NCI-H1436 (cell line): ENCODE results near the gene GNL3.
"Not testable (repeated sequence)": the region's sequence is repeated elsewhere in the genome, so short reads cannot be mapped to it uniquely, and the experiment has no call there.

Experiments
- DNase-seq: peaks from one replicate; lab custom pipeline; 2025; lab: John Stamatoyannopoulos, UW

GNL3 gene, protein sequence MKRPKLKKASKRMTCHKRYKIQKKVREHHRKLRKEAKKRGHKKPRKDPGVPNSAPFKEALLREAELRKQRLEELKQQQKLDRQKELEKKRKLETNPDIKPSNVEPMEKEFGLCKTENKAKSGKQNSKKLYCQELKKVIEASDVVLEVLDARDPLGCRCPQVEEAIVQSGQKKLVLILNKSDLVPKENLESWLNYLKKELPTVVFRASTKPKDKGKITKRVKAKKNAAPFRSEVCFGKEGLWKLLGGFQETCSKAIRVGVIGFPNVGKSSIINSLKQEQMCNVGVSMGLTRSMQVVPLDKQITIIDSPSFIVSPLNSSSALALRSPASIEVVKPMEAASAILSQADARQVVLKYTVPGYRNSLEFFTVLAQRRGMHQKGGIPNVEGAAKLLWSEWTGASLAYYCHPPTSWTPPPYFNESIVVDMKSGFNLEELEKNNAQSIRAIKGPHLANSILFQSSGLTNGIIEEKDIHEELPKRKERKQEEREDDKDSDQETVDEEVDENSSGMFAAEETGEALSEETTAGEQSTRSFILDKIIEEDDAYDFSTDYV

GRCh38 chr3:52685709-52686691, at the start of gene GNL3, which contains the start of gene PBRM1:
Gene GNL3 (plus strand): TSS chr3:52686032. CDS start chr3:52686093, 61 bp downstream.
Gene PBRM1 (minus strand): TSS chr3:52685913.
- peak; percentile 77 for DNase-seq

- DNase-seq: peak; percentile 58
These were observed 49.2 kb upstream of the GNL3 start for GRCh38 chr3:52636673-52637072.

- DNase-seq: no peak
These were observed 40.3 kb upstream of the GNL3 start for GRCh38 chr3:52645549-52645948.

- no peak for DNase-seq
These were observed 36.2 kb upstream of the GNL3 start for GRCh38 chr3:52649461-52650210.

GRCh38 chr3:52650439-52650838, 35.4 kb upstream of the GNL3 start:
- no peak for DNase-seq

- DNase-seq: no peak
These were observed 34.2 kb upstream of the GNL3 start for GRCh38 chr3:52651592-52651991.

GRCh38 chr3:52655895-52656294, 29.9 kb upstream of the GNL3 start:
- no peak for DNase-seq

- no peak for DNase-seq
These were observed 25.8 kb upstream of the GNL3 start for GRCh38 chr3:52660046-52660445.

DNA sequence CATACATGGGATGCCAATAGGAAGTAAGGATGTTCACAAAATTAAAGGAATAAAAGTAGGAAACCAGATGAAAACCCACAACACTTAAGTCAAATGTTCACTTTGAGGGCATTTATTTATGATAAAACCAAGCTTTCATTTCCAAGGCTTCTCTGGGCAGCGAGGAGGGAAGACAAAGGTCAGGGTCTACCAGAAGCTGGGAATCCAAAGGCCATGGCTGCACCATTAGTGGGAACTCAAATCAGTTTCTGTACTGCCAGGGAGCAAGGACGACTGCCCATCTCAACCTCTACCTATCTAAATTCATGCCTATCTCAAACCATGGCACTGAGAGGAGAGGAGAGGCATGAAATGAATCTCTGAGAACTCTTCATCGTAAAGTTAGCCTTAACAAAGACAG, 22.7 kb upstream of the GNL3 start:
- DNase-seq: no peak

DNA sequence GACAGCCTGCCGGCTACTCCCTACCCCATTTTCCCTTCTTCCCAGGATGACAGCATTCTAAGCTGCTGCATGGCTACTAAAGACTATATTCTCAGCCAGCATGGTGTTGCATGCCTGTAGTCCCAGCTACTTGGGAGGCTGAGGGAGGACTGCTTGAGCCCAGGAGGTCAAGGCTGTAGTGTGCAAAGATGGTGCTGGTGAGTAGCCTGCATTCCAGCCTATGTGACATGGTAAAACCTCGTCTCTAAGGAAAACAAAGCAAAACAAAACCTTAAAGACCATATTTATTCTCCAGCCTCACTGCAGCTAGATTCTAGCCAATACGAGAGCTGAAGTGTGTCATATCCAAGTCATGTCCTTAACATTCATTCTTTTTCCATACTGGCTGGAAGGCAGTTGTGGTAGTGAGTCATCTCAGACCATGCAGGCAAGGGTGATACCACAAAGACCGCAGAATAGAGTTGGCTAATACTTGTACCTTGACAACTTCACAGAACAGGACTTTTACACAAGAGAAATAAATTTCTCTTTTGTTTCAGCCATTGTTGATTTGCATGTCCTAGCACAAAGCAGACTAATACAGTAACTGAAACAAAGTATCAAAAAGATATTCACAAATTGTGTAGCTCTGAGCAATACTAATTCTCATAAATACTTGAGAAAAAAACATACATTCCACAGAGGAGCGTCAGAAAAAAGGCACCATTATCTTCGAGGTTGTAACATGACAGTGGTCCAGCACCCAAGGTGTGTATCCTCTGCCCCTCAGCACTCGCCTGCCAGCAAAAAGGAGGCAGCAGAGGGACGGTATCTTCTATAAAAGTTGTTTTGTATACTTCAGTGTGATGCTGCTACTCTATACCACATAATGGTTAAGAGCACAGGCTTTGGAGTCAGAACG, 15.0 kb upstream of the GNL3 start:
- no peak for DNase-seq

DNA sequence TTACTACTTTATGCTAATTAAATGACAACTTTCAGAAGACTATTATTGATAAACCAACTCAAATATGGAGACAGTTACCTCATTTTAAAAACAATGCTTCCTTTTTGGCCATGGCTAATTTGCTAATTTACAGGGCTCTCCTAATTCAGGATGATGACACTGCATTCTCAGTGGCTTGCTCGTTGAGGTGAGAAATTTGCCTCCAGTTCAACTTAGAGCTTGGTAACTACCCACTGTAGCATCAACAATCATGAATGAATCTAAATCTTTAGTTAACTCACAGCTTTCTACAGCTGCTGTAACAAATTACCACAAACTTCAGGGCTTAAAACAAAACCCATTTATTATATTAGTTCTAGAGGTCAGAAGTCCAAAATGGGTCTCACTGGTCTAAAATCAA, 14.2 kb upstream of the GNL3 start:
- DNase-seq: no peak

DNA sequence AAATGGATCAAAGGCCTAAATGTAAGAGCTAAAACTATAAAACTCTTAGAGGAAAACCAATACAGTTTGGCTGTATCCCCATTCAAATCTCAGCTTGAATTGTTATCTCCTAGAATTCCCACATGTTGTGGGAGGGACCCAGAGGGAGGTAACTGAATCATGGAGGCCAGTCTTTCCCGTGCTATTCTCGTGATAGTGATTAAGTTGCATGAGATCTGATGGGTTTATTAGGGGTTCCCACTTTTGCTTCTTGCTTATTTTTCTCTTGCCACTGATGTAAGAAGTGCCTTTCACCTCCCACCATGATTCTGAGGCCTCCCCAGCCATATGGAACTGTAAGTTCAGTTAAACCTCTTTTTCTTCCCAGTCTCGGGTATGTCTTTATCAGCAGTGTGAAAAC, 9.6 kb upstream of the GNL3 start:
- DNase-seq: not testable (repeated sequence)

GRCh38 chr3:52678265-52679198, 7.3 kb upstream of the GNL3 start:
- DNase-seq: no peak

GRCh38 chr3:52679199-52679538, 6.7 kb upstream of the GNL3 start:
- DNase-seq: no peak

- DNase-seq: no peak
These were observed 6.0 kb upstream of the GNL3 start for GRCh38 chr3:52679811-52680210.

DNA sequence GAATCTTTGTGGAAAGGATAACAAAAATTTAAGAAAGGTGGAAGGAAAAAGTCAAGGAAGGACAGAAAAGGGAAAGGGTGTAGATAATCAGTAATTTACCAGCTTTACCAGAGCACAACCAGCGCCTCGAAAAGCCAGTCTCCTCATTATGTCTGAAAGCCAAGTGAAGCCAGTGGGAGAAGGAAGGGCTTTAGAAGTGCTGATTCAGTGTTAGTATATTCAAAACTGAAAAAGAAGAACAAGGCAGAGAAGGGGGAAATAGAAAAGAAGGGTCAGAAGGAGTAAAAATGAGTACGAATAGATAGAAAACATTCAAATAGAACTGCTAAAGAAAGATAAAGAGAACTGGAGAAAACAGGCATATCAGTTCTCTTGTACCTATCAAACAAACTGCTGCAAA, 4.2 kb upstream of the GNL3 start:
- DNase-seq: no peak

- DNase-seq: no peak
These were observed 3.8 kb upstream of the GNL3 start for GRCh38 chr3:52682016-52682415.

DNA sequence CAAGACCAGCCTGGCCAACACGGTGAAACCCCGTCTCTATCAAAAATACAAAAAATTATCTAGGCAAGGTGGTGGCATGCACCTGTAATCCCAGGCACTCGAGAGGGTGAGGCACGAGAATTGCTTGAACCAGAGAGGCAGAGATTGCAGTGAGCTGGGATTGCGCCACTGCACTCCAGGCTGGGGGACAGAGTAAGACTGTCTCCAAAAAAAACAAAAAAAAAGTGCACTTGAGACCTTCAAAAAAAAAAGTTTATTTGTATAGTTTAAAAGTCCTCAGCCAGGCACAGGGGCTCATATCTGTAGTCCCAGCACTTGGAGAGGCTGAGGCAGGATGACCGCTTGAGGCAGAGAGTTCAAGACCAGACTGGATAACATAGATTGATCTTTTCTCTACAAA, 2.2 kb upstream of the GNL3 start:
- DNase-seq: no peak

DNA sequence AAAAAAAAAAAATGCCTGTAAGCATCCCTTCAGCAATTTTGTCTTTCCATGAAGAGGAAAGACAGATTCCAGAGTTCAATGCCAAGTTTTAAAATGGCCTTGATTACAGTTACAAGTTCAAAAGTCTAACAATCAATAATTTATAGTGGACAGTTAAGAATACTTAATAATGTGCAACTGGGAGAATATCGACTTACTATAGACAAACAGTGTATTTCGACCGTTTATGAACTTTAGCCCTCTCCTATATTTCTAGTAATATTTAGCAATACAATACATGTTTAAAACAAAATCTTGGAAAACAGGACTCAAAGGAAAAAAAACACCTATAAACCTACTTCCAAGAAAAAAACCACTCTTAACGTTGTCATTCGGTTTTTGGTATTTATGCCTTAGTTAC, 1.6 kb upstream of the GNL3 start:
- DNase-seq: no peak

DNA sequence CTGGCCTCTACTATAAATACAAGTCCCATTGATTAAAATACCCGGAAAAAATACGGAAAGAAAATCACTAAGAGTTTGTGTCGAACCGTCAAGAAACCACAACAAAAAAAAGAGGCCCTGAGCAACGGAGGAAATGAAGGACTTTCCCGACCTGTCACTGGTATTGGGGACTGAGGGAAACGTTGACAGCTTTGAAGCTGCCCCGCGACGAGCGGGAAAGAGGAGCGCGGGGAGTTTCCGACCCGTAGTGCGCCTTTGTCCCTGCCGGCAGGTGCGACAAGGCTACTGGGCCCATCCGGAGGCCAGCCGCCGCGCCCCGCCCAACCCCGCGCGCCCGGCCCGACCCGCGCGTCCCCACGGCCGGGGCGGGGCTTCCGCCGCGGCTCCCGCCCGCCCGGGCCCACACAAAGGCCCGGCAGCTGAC, 535 bp upstream of the GNL3 start:
- peak; percentile 57 for DNase-seq
